Heart right ventricle (tissue), 16 donors: Measurements from ENCODE around the gene CORO2B. TPM values are rescaled to one million over a fixed set of nuclear protein-coding genes. Genes with fewer than 3 reads are reported as not detected.
A peak's percentile ranks its signal among the peaks of the same experiment; 100 is the strongest.
"Not testable (repeated sequence)": the region's sequence is repeated elsewhere in the genome, so short reads cannot be mapped to it uniquely, and the experiment has no call there.

Source experiments
- ATAC-seq, 8 donors: fragments of 200-7000 bp; cut with Tn5 transposase; one replicate each; pipeline ENCODE4 v1.9.1; 2020; ENCODE audit warnings: mild to moderate bottlenecking in 8 of 8, moderate library complexity in 8 of 8, moderate number of reproducible peaks in 1 of 8
- DNase-seq, 2 donors: peaks; one replicate each; pipeline ENCODE4 v3.0.0-alpha.2; 2020
- H3K27ac ChIP-seq, 10 donors: fragments of 200-600 bp; sonication (generic) in 2 of 10; one replicate each; pipeline versions ENCODE4 v1.5.0 to v1.8.0; 2020 to 2022; ENCODE audit warnings: mild to moderate bottlenecking in 3 of 10
- H3K27me3 ChIP-seq, 7 donors: fragments of 200-600 bp; one replicate each; pipeline ENCODE4 v1.8.0; 2021 to 2022; ENCODE audit warnings: mild to moderate bottlenecking in 2 of 7
- H3K36me3 ChIP-seq, 9 donors: fragments of 200-600 bp; sonication (generic) in 1 of 9; one replicate each; pipeline versions ENCODE4 v1.5.0 to v1.8.0; 2020 to 2022; ENCODE audit warnings: mild to moderate bottlenecking in 2 of 9
- H3K4me1 ChIP-seq, 9 donors: fragments of 200-600 bp; sonication (generic) in 1 of 9; one replicate each; pipeline versions ENCODE4 v1.5.0 to v1.8.0; 2020 to 2022; ENCODE audit warnings: mild to moderate bottlenecking in 4 of 9
- H3K4me3 ChIP-seq, 10 donors: fragments of 200-600 bp; sonication (generic) in 2 of 10; one replicate each; pipeline versions ENCODE4 v1.5.0 to v1.8.0; 2020 to 2022; ENCODE audit warnings: mild to moderate bottlenecking in 7 of 10, moderate library complexity in 2 of 10
- H3K9me3 ChIP-seq, 11 donors: fragments of 200-600 bp in 10 of 11; sonication (generic) in 2 of 11; one replicate each; pipeline versions ENCODE4 v1.5.0 to v1.8.0; 2013 to 2022; ENCODE audit warnings: mild to moderate bottlenecking in 2 of 11, control low read depth in 1 of 11, moderate library complexity in 1 of 11
- WGBS, 2 donors: extraction: QIAGEN DNeasy Blood & Tissue Kit; methylation state at CpG; one replicate each; pipeline ENCODE4 v1.1.7; 2013; ENCODE audit warnings: inconsistent platforms in 1 of 2; 5-methylcytosine and 5-hydroxymethylcytosine counted together
- intact Hi-C, 10 donors: fragments of 100-400 bp; cut with DNase I; formaldehyde crosslinking; loops; one replicate each; pipeline versions ENCODE4 v1.11.1 to v1.14.2; 2022
- polyA plus RNA-seq, 2 donors: library from polyadenylated mRNA; stranded (reverse); fragments of 200-250 nt; gene quantifications; one replicate each; pipeline ENCODE4 v1.2.3, GENCODE V29; 2013
- total RNA-seq, 10 donors: library from RNA; stranded (reverse); fragmentation: NEBNext Ultra II Directional in 3 of 10; extraction: Animal tissue kit (Norgen Biotek cat#: 25700) in 3 of 10; gene quantifications; one replicate each; pipeline versions ENCODE4 v1.2.1 to v1.2.4, GENCODE V29; 2021 to 2023
- TF ChIP-seq, protein P1 (sequence below), 9 donors: fragments of 200-600 bp; sonication (generic) in 2 of 9; IDR thresholded peaks; one replicate each; pipeline versions ENCODE4 v1.5.0 to v1.8.0; 2021 to 2022; ENCODE audit warnings: antibody characterized with exemption in 9 of 9, mild to moderate bottlenecking in 5 of 9, moderate library complexity in 1 of 9
- donor health status: Arrhythmogenic right ventricular cardiomyopathy.
- donor health status: ischemic (EF 13 %, LVEDD 7.1; RV severe dilation, severe dysfunction).
- donor health status: healthy with polysubstance abuse.
- donor health status: DM: no; HTN: yes; CAD: no.
- donor health status: DM: no; HTN: no; CAD: no.
- donor health status: ischemic (EF 25% LVEDD 6.9; RV normal size, moderate dysfunction).
- donor health status: ischemic (EF 25% LVEDD 5.7; RV mildly dilated, moderate dysfunction).
- donor health status: healthy.
- donor health status: DM: yes; HTN: yes; CAD: no.
- donor health status: Ischemic cardiomyopathy.
- donor health status: ischemic (EF 35%, LVEDD 5.7; RV mildly dilated, moderate dysfunction).
- donor health status: nonischemic (EF 11% LVEDD 7.7; RV severe dilation, severe dysfunction).
- donor health status: DM: yes; HTN: yes; CAD: no.
- donor health status: PGD.
- donor health status: ischemic (EF 29% LVEDD 5.4; RV normal size, mild dysfunction).
- donor health status: nonischemic (EF 23%, LVEDD 6.1; RV moderate dilation, normal function).

Gene CORO2B
- total and polyA plus RNA-seq, 12 donors = 2.6 to 8.1 (median 4.5) TPM

DNA sequence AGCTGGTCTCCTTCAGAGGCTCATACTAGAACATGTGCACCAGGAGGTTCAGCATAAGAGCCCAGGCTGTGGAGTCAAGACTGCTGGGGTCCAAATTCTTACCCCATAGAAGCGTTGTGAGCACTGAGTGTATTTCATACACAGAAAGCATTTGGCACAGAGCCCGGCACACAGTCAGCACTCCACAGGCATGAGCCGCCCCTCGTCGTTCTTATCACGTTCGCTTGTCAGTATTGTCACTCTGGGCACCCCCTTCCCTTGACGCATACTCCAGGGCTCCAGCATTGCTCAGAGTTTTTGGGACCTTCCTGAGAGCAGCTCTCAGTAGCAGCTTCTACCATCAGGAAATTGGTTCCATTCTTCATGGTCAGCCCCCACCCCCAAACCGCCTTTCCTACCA lies 25.2 kb downstream of the CORO2B start:
- 60 to 79% methylated on average over 9 of the region's 9 CpGs for WGBS, 2 donors
- no peak for ATAC-seq
- peaks cover 0 to 6% (median 0%) of the 10 kb centered on the region in 11 donors for H3K9me3 ChIP-seq
- peaks cover 16 to 89% (median 67%) of the 10 kb centered on the region in 9 donors for H3K4me1 ChIP-seq
- no peak for DNase-seq
- no peak overlapping the region for H3K27ac ChIP-seq
- H3K36me3 ChIP-seq = no peaks in the 10 kb centered on the region
- no peaks in the 10 kb centered on the region for H3K27me3 ChIP-seq
- no peak overlapping the region for H3K4me3 ChIP-seq
- intact Hi-C loops = no loop called here
- TF ChIP-seq, protein P1, sequence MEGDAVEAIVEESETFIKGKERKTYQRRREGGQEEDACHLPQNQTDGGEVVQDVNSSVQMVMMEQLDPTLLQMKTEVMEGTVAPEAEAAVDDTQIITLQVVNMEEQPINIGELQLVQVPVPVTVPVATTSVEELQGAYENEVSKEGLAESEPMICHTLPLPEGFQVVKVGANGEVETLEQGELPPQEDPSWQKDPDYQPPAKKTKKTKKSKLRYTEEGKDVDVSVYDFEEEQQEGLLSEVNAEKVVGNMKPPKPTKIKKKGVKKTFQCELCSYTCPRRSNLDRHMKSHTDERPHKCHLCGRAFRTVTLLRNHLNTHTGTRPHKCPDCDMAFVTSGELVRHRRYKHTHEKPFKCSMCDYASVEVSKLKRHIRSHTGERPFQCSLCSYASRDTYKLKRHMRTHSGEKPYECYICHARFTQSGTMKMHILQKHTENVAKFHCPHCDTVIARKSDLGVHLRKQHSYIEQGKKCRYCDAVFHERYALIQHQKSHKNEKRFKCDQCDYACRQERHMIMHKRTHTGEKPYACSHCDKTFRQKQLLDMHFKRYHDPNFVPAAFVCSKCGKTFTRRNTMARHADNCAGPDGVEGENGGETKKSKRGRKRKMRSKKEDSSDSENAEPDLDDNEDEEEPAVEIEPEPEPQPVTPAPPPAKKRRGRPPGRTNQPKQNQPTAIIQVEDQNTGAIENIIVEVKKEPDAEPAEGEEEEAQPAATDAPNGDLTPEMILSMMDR (IDR thresholded peaks at IDR 0.05) = no peak

DNA sequence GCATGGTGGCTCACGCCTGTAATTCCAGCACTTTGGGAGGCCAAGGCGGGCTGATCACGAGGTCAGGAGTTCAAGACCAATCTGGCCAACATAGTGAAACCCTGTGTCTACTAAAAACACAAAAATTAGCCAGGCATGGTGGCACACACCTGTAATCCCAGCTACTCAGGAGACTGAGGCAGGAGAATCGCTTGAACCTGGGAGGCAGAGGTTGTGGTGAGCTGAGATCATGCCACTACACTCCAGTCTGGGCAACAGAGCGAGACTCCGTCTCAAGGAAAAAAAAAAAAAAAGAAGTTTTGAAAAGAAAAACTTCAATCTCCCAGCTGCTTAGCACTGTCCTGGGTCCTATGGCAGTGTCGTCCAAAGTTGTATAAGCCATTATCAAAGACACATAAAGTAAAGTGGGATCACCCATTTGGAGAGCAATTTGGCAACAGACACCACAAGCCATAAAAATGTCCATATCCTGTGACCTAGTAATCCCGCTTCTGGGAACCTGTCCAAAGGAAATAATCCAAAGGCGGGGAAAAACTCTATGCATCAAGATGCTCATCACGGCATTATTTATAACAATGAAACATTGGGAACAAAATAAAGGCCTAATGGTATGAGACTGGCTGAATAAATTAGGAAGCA lies 26.2 kb downstream of the CORO2B start:
- ATAC-seq, H3K27ac ChIP-seq, H3K4me3 ChIP-seq, H3K27me3 ChIP-seq, H3K36me3 ChIP-seq, intact Hi-C loops, H3K9me3 ChIP-seq: not testable (repeated sequence)
- H3K4me1 ChIP-seq = peaks cover 26 to 89% (median 67%) of the 10 kb centered on the region in 9 donors
- 71 to 72% methylated on average over 10 of the region's 10 CpGs for WGBS, 2 donors
- peak in 1 of 2 donors; percentile 50 for DNase-seq

DNA sequence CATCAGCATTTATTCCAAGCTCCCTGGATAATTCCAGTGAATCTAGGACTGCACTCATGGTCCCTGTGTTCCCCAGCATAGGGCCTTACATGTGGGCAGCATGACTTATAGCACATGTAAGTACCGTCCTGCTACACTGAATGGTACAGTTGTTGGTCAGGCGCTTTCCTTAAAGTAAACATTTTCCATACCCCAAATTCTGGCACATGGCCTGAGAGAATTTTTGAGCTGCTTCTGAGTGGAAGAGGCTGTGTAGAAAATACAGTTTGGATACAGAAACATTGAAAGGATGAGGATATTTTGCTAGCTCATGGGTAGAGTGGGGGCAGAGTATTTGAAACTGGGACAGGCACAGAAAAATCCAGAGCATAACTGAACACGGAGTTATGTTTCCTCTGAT lies 27.6 kb downstream of the CORO2B start:
- Histone ChIP-seq H3K9me3 (peaks cover 0 to 6% (median 0%) of the 10 kb centered on the region in 11 donors), H3K4me1 (peaks cover 23 to 85% (median 58%) of the 10 kb centered on the region in 9 donors), H3K27ac (peak overlapping the region in 2 of 10 donors; percentile 7 to 15), H3K27me3 (no peaks in the 10 kb centered on the region), H3K4me3 (no peak overlapping the region), H3K36me3 (no peaks in the 10 kb centered on the region)
- intact Hi-C loops = no loop called here
- ATAC-seq (no peak), DNase-seq (no peak)
- WGBS, 2 donors = 87 to 93% methylated on average over 3 of the region's 3 CpGs
- TF ChIP-seq, protein P1 (IDR thresholded peaks at IDR 0.05) = no peak

DNA sequence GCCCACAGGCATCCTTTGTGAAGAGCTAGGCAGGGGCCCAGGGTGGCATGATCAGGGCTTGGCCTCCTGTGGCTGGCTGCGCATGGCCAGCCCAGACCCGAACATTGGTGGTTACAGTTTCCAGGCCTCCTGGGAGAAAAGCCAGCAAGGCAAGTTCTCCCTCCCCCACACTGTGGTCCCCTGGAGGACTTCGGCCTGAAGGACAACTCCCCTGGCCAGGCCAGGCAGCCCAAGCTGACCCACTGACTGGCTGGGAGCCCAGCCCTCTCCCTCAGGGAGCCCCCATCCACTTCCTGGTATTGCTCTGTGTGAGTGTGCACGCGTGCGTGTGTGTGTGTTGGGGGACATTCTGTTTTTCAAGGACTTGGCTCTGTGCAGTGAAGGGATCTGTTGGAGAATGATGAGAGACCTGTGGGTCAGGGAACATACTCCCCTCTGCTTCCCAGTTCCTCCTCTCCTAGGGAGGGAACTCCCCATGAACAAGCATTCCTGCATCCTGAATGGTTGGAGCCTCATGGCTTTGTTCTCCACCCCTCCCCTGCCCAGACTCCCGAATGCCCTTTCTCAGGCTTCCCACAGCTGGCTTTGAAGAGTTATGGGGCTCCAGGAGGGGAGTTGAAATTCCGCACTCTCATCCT lies 29.5 kb downstream of the CORO2B start:
- Histone ChIP-seq H3K9me3 (peaks cover 0 to 6% (median 0%) of the 10 kb centered on the region in 11 donors), H3K4me3 (no peak overlapping the region), H3K27me3 (no peaks in the 10 kb centered on the region), H3K27ac (peak overlapping the region; percentile 41 to 83 (median 71)), H3K36me3 (no peaks in the 10 kb centered on the region), H3K4me1 (peaks cover 23 to 71% (median 50%) of the 10 kb centered on the region in 9 donors)
- DNase-seq = peak; percentile 84 to 94
- ATAC-seq = peak; percentile 83 to 94 (median 88)
- 22 to 24% methylated on average over 8 of the region's 8 CpGs for WGBS, 2 donors
- intact Hi-C loops = no loop called here
- TF ChIP-seq, protein P1 (IDR thresholded peaks at IDR 0.05) = no peak

DNA sequence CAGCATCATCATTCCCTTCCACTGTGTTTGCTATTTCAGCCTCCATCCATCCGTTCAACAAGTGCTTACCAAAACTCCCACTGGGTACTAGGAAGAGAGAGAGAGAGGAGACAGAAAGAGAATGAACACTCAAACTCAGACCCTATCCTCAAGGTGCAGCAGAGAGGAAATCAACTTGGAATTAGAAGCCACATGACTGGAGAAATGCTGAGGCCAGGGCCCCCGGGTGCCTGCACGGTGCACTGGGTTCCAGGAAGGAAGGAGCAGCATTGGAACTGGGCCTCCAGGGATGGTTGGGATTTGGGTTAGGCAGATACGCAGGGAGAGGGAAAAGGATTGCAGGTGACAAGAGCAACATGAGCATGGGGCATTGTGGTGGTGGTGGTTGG lies 30.0 kb downstream of the CORO2B start:
- Histone ChIP-seq H3K36me3 (no peaks in the 10 kb centered on the region), H3K9me3 (peaks cover 0 to 6% (median 0%) of the 10 kb centered on the region in 11 donors), H3K4me3 (no peak overlapping the region), H3K27me3 (no peaks in the 10 kb centered on the region), H3K4me1 (peaks cover 23 to 71% (median 54%) of the 10 kb centered on the region in 9 donors), H3K27ac (peak overlapping the region; percentile 17 to 83 (median 71))
- 58 to 73% methylated on average over 4 of the region's 4 CpGs for WGBS, 2 donors
- intact Hi-C loops = no loop called here
- TF ChIP-seq, protein P1 (IDR thresholded peaks at IDR 0.05) = no peak
- DNase-seq (no peak), ATAC-seq (peak in 1 of 8 donors; percentile 2)
